Omental fat pad (tissue), 4 donors: ENCODE data around the gene AP2A1. TPM values are rescaled to one million over a fixed set of nuclear protein-coding genes. Genes with fewer than 3 reads are reported as not detected.

Experiments used
- ATAC-seq: fragments of 150-250 bp; one replicate; pipeline ENCODE4 v1.9.1; 2016; ENCODE audit warnings: mild to moderate bottlenecking, moderate library complexity; ENCODE audit not compliant: low FRiP score
- DNase-seq: peaks from one replicate; pipeline ENCODE4 v3.0.0-alpha.2; 2019; ENCODE audit warnings: low spot score
- CTCF ChIP-seq, 3 donors: fragments of 450-650 bp; IDR thresholded peaks; one replicate each; pipeline ENCODE4 v1.5.1; 2016 to 2017; ENCODE audit warnings: antibody characterized with exemption in 3 of 3, mild to moderate bottlenecking in 3 of 3, moderate library complexity in 2 of 3
- total RNA-seq, 4 donors: library from RNA; depleted of rRNA; stranded (reverse); fragments of >200 nt; gene quantifications; one replicate each; pipeline ENCODE4 v1.1.0, GENCODE V29; 2016

Gene AP2A1
- total RNA-seq, 4 donors from 2014 or later: 63.9 to 88.0 (median 72.4) TPM

- ATAC-seq (no peak), DNase-seq (no peak)
- TF ChIP-seq CTCF (IDR thresholded peaks at IDR 0.05): no peak
These were observed 43.2 kb downstream of the AP2A1 start for GRCh38 chr19:49809941-49810389.

- ATAC-seq (no peak), DNase-seq (no peak)
- TF ChIP-seq CTCF (IDR thresholded peaks at IDR 0.05): no peak
These were observed 44.5 kb downstream of the AP2A1 start for GRCh38 chr19:49811328-49811727.

GRCh38 chr19:49812452-49812996 is 45.7 kb downstream of the AP2A1 start:
- no peak for DNase-seq

GRCh38 chr19:49812997-49813861 is 46.4 kb downstream of the AP2A1 start, which contains the start of gene FUZ:
TSS of gene FUZ (minus strand) at chr19:49813292. CDS start at chr19:49813106, 186 bp downstream.
- ATAC-seq (peak; percentile 70), DNase-seq (peak; percentile 82)
- no peak for TF ChIP-seq CTCF (IDR thresholded peaks at IDR 0.05)

More at GRCh38 chr19:49812452-49812996, 45.7 kb downstream of the AP2A1 start:
- no peak for TF ChIP-seq CTCF (IDR thresholded peaks at IDR 0.05)
- ATAC-seq: no peak

- DNase-seq (no peak), ATAC-seq (no peak)
- TF ChIP-seq CTCF (IDR thresholded peaks at IDR 0.05): no peak
These were observed 47.2 kb downstream of the AP2A1 start for GRCh38 chr19:49814010-49814409.

- no peak for TF ChIP-seq CTCF (IDR thresholded peaks at IDR 0.05)
- DNase-seq (no peak), ATAC-seq (no peak)
These were observed 49.8 kb downstream of the AP2A1 start for GRCh38 chr19:49816590-49816989.
